Right lobe of liver (tissue), 6 donors: Measurements from ENCODE around the gene IL2RA. TPM values are rescaled to one million over a fixed set of nuclear protein-coding genes. Genes with fewer than 3 reads are reported as not detected.

Experiments
- ATAC-seq, 4 donors: fragments of 200-7000 bp; cut with Tn5 transposase; one replicate each; pipeline ENCODE4 v1.9.1; 2020; ENCODE audit warnings: mild to moderate bottlenecking in 4 of 4, moderate library complexity in 4 of 4
- DNase-seq, 3 donors: peaks; one replicate each; pipeline ENCODE4 v3.0.0-alpha.2; 2020
- H3K27ac ChIP-seq, 3 donors: fragments of 200-600 bp; one replicate each; pipeline ENCODE4 v1.8.0; 2022
- H3K27me3 ChIP-seq, 2 donors: fragments of 200-600 bp; one replicate each; pipeline ENCODE4 v1.8.0; 2022
- H3K36me3 ChIP-seq, 4 donors: fragments of 200-600 bp; sonication (generic) in 1 of 4; one replicate each; pipeline versions ENCODE4 v1.5.1 to v1.8.0; 2017 to 2022; ENCODE audit warnings: control low read depth in 1 of 4
- H3K4me1 ChIP-seq, 4 donors: fragments of 200-600 bp; sonication (generic) in 1 of 4; one replicate each; pipeline versions ENCODE4 v1.5.1 to v1.8.0; 2017 to 2022; ENCODE audit warnings: control low read depth in 1 of 4
- H3K4me3 ChIP-seq, 3 donors: fragments of 200-600 bp; one replicate each; pipeline ENCODE4 v1.8.0; 2022
- H3K9me3 ChIP-seq, 4 donors: fragments of 200-600 bp; sonication (generic) in 1 of 4; one replicate each; pipeline versions ENCODE4 v1.5.1 to v1.8.0; 2017 to 2022; ENCODE audit warnings: control low read depth in 1 of 4
- POLR2A ChIP-seq: fragments of 450-650 bp; IDR thresholded peaks from one replicate; pipeline ENCODE4 v1.6.1; 2017; ENCODE audit warnings: antibody characterized with exemption, mild to moderate bottlenecking
- WGBS: methylation state at CpG from one replicate; pipeline ENCODE4 v1.1.6; 2018; ENCODE audit warnings: low coverage, low lambda C conversion rate; ENCODE audit not compliant: insufficient coverage; ENCODE audit errors: missing lambda C conversion rate; 5-methylcytosine and 5-hydroxymethylcytosine counted together
- intact Hi-C, 2 donors: fragments of 100-400 bp; cut with DNase I; formaldehyde crosslinking; loops; one replicate each; pipeline versions ENCODE4 v1.11.2 to v1.14.1; 2022
- total RNA-seq, 6 experiments: library from RNA; depleted of rRNA in 2 of 6; stranded (reverse); fragments of >200 nt in 2 of 6; fragmentation: NEBNext Ultra II Directional in 3 of 6; extraction: Animal tissue kit (Norgen Biotek cat#: 25700) in 3 of 6; gene quantifications; one replicate each; pipeline versions ENCODE4 v1.1.0 to v1.2.4, GENCODE V29; 2016 to 2023
- TF ChIP-seq, protein P1 (sequence below), 4 donors: fragments of 200-600 bp in 3 of 4; fragments of 450-650 bp in 1 of 4; IDR thresholded peaks; one replicate each; pipeline versions ENCODE4 v1.5.1 to v1.8.0; 2016 to 2022; ENCODE audit warnings: antibody characterized with exemption in 4 of 4, mild to moderate bottlenecking in 2 of 4
- donor health status: DM: no; HTN: yes; CAD: no.
- donor health status: DM: no; HTN: no; CAD: no.
- donor health status: DM: no; HTN: no; CAD: no.
- donor health status: DM: no; HTN: yes; CAD: no.
- donor health status: DM: no; HTN: yes; CAD: no.

Gene IL2RA
- total RNA-seq, 6 experiments from 2014 or later: 0.22 to 3.1 (median 0.97) TPM; not detected in 2

DNA sequence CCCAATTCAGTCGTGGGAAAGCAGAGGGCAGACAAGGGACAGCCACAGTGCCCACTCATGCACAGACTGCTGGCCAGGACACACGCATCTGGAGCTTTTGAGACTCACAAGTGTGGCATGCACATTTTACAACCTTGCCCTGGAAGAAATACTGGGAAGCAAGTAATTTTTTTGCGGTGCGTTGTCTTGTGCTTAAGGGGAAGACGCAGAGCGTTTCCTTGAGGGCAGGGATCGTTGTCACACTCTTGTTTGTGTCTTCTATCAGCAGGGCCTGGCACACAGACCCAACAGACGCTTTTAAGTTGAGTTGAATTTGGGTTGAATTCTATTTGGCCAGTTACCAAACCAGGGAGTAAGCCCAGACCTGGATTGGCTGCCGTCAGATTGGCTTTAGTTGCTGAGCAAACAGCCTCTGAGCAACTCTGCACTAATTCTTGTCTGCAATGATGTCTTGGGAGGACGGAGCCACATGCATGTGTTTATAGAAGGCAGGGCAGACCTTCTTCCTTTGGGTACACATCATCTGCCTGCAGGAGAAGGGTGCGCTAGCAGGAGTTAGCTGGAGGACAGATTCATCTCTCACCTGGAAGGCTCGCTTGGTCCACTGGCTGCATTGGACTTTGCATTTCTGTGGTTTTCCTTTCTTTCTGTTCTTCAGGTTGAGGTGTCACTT, 38.4 kb downstream of the IL2RA start:
- H3K27me3 ChIP-seq: no peaks in the 10 kb centered on the region
- DNase-seq: no peak
- ATAC-seq: no peak
- TF ChIP-seq, protein P1, sequence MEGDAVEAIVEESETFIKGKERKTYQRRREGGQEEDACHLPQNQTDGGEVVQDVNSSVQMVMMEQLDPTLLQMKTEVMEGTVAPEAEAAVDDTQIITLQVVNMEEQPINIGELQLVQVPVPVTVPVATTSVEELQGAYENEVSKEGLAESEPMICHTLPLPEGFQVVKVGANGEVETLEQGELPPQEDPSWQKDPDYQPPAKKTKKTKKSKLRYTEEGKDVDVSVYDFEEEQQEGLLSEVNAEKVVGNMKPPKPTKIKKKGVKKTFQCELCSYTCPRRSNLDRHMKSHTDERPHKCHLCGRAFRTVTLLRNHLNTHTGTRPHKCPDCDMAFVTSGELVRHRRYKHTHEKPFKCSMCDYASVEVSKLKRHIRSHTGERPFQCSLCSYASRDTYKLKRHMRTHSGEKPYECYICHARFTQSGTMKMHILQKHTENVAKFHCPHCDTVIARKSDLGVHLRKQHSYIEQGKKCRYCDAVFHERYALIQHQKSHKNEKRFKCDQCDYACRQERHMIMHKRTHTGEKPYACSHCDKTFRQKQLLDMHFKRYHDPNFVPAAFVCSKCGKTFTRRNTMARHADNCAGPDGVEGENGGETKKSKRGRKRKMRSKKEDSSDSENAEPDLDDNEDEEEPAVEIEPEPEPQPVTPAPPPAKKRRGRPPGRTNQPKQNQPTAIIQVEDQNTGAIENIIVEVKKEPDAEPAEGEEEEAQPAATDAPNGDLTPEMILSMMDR (IDR thresholded peaks at IDR 0.05): no peak
- no peak for TF ChIP-seq POLR2A
- no peaks in the 10 kb centered on the region for H3K4me1 ChIP-seq
- 81% methylated on average over 6 of the region's 12 CpGs for WGBS
- H3K36me3 ChIP-seq: no peaks in the 10 kb centered on the region
- no peak overlapping the region for H3K27ac ChIP-seq
- intact Hi-C loops: no loop called here
- H3K9me3 ChIP-seq: no peaks in the 10 kb centered on the region
- H3K4me3 ChIP-seq: no peak overlapping the region

DNA sequence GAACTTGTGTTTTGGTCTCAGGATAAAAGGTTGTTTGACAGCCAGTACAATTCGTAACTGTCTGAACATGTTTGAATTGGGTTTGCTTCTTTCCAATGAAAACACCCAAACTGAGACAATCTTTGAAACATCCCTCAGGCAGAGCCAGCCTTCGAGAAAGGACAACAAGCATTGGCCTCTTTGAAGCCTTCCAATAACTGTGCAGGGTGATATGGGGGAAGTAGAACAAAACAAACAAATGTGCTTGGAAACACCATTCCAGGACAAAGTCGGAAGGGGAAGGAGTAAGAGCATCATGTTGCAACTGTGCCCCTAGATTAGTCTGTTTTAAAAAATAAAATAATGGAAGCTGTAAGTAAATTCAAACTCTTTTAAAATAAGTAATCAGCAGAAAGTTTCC, 39.5 kb downstream of the IL2RA start:
- no peaks in the 10 kb centered on the region for H3K36me3 ChIP-seq
- no peak overlapping the region for H3K27ac ChIP-seq
- intact Hi-C loops: no loop called here
- DNase-seq: no peak
- TF ChIP-seq, protein P1 (IDR thresholded peaks at IDR 0.05): no peak
- TF ChIP-seq POLR2A: no peak
- H3K4me3 ChIP-seq: no peak overlapping the region
- no peaks in the 10 kb centered on the region for H3K9me3 ChIP-seq
- H3K27me3 ChIP-seq: no peaks in the 10 kb centered on the region
- no peak for ATAC-seq
- H3K4me1 ChIP-seq: no peaks in the 10 kb centered on the region
- 53% methylated on average over 3 of the region's 3 CpGs for WGBS

DNA sequence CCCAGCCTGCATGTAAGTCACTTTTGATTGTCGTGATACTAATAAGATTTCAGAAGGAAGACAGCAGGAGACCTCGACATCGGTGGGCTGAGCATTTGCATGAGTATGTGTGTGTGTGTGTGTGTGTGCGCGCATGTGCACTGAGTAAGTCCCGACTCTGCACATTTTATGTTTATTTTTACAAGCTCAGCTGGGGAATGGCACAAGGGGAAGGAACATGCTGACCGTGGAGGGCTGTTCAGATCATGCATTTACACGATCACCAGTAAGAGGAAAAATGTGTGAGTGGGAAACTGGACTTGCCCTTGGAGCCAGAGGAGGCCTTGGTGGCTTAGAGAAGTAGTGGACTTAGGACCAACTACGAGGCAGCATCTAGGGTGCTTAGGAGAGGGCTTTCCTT, 41.3 kb downstream of the IL2RA start:
- Histone ChIP-seq H3K27me3 (no peaks in the 10 kb centered on the region), H3K9me3 (no peaks in the 10 kb centered on the region), H3K36me3 (no peaks in the 10 kb centered on the region), H3K4me1 (no peaks in the 10 kb centered on the region), H3K27ac (no peak overlapping the region), H3K4me3 (no peak overlapping the region)
- 72% methylated on average over 9 of the region's 9 CpGs for WGBS
- ATAC-seq (peak in 2 of 4 donors; percentile 12 to 56), DNase-seq (no peak)
- intact Hi-C loops: no loop called here
- TF ChIP-seq, protein P1 (IDR thresholded peaks at IDR 0.05): no peak
- TF ChIP-seq POLR2A: no peak

DNA sequence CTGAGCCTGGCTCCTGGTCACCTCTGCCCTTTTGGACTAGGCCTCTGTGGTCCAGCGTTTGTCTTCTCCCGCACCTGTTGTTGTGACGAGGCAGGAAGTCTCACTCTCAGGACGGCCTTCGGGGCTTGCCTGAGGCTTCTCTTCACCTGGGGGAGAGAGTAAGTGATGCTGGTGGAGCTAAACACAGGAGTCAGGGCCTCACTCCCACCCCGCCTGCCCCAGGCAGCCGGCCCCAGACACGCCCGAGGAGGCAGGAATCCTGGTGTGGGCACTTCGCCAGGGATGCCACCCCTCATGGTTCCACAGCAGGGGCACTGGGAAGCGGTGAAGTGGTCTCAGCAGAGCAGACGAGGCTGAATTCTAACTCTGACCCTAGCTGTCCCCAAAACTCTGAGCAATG, 42.4 kb downstream of the IL2RA start:
- Histone ChIP-seq H3K27me3 (no peaks in the 10 kb centered on the region), H3K4me3 (no peak overlapping the region), H3K4me1 (no peaks in the 10 kb centered on the region), H3K36me3 (no peaks in the 10 kb centered on the region), H3K27ac (no peak overlapping the region), H3K9me3 (no peaks in the 10 kb centered on the region)
- intact Hi-C loops: no loop called here
- ATAC-seq: no peak
- no peak for TF ChIP-seq POLR2A
- TF ChIP-seq, protein P1 (IDR thresholded peaks at IDR 0.05): no peak
- DNase-seq: no peak
- 64% methylated on average over 2 of the region's 12 CpGs for WGBS
